Heart left ventricle (tissue), 16 donors: ENCODE measurements around the gene CYYR1. TPM values are rescaled to one million over a fixed set of nuclear protein-coding genes. Genes with fewer than 3 reads are reported as not detected.

Experiments used
- ATAC-seq, 4 donors: fragments of 200-7000 bp; cut with Tn5 transposase; one replicate each; pipeline ENCODE4 v1.9.1; 2020 to 2022; ENCODE audit warnings: moderate library complexity in 4 of 4, mild to moderate bottlenecking in 3 of 4, moderate number of reproducible peaks in 1 of 4
- DNase-seq, 5 donors: peaks; one replicate each; pipeline ENCODE4 v3.0.0-alpha.2; 2020
- H3K27ac ChIP-seq, 12 donors: fragments of 200-600 bp; sonication (generic) in 4 of 12; one replicate each; pipeline versions ENCODE4 v1.5.0 to v1.8.0; 2016 to 2022; ENCODE audit warnings: mild to moderate bottlenecking in 2 of 12
- H3K27me3 ChIP-seq, 9 donors: fragments of 200-600 bp; sonication (generic) in 2 of 9; one replicate each; pipeline versions ENCODE4 v1.5.1 to v1.8.0; 2016 to 2022; ENCODE audit warnings: mild to moderate bottlenecking in 3 of 9
- H3K36me3 ChIP-seq, 9 donors: fragments of 200-600 bp; sonication (generic) in 2 of 9; one replicate each; pipeline versions ENCODE4 v1.5.0 to v1.8.0; 2018 to 2022; ENCODE audit warnings: mild to moderate bottlenecking in 2 of 9
- H3K4me1 ChIP-seq, 12 donors: fragments of 200-600 bp; sonication (generic) in 4 of 12; one replicate each; pipeline versions ENCODE4 v1.5.0 to v1.8.0; 2016 to 2022; ENCODE audit warnings: mild to moderate bottlenecking in 3 of 12
- H3K4me3 ChIP-seq, 12 donors: fragments of 200-600 bp; sonication (generic) in 4 of 12; one replicate each; pipeline versions ENCODE4 v1.5.0 to v1.8.0; 2017 to 2022; ENCODE audit warnings: mild to moderate bottlenecking in 9 of 12, moderate library complexity in 4 of 12
- H3K9me3 ChIP-seq, 12 donors: fragments of 200-600 bp; sonication (generic) in 4 of 12; one replicate each; pipeline versions ENCODE4 v1.5.0 to v1.8.0; 2016 to 2022; ENCODE audit warnings: mild to moderate bottlenecking in 1 of 12
- POLR2A ChIP-seq, 2 donors: fragments of 450-650 bp; IDR thresholded peaks; one replicate each; pipeline ENCODE4 v1.6.1; 2017; ENCODE audit warnings: antibody characterized with exemption in 2 of 2, mild to moderate bottlenecking in 2 of 2, moderate library complexity in 2 of 2
- WGBS, 4 donors: extraction: QIAGEN DNeasy Blood & Tissue Kit in 2 of 4; methylation state at CpG; one replicate each; pipeline versions ENCODE4 v1.1.5 to v1.1.7; 2013 to 2018; 5-methylcytosine and 5-hydroxymethylcytosine counted together
- intact Hi-C, 10 donors: fragments of 100-400 bp; cut with DNase I; formaldehyde crosslinking; loops; one replicate each; pipeline versions ENCODE4 v1.11.1 to v1.14.2; 2022
- polyA plus RNA-seq, 2 donors: library from polyadenylated mRNA; stranded (reverse); fragments of 200-250 nt; gene quantifications; one replicate each; pipeline ENCODE4 v1.2.3, GENCODE V29; 2013
- total RNA-seq, 9 donors: library from RNA; depleted of rRNA in 2 of 9; stranded (reverse); fragments of >200 nt in 2 of 9; fragmentation: NEBNext Ultra II Directional in 3 of 9; extraction: Animal tissue kit (Norgen Biotek cat#: 25700) in 3 of 9; gene quantifications; one replicate each; pipeline versions ENCODE4 v1.1.0 to v1.2.4, GENCODE V29; 2016 to 2023
- TF ChIP-seq, protein P1 (sequence below), 12 donors: fragments of 200-600 bp; sonication (generic) in 4 of 12; IDR thresholded peaks; one replicate each; pipeline versions ENCODE4 v1.5.0 to v1.8.0; 2018 to 2022; ENCODE audit warnings: antibody characterized with exemption in 12 of 12, mild to moderate bottlenecking in 5 of 12
- donor health status: ischemic (EF 13 %, LVEDD 7.1; RV severe dilation, severe dysfunction).
- donor health status: healthy with polysubstance abuse.
- donor health status: DM: no; HTN: yes; CAD: no.
- donor health status: DM: no; HTN: no; CAD: no.
- donor health status: ischemic (EF 25% LVEDD 6.9; RV normal size, moderate dysfunction).
- donor health status: ischemic (EF 25% LVEDD 5.7; RV mildly dilated, moderate dysfunction).
- donor health status: healthy.
- donor health status: DM: yes; HTN: yes; CAD: no.
- donor health status: ischemic (EF 35%, LVEDD 5.7; RV mildly dilated, moderate dysfunction).
- donor health status: nonischemic (EF 11% LVEDD 7.7; RV severe dilation, severe dysfunction).
- donor health status: DM: yes; HTN: yes; CAD: no.
- donor health status: PGD.
- donor health status: ischemic (EF 29% LVEDD 5.4; RV normal size, mild dysfunction).
- donor health status: nonischemic (EF 23%, LVEDD 6.1; RV moderate dilation, normal function).

Gene CYYR1
- total and polyA plus RNA-seq, 11 donors: 12.1 to 37.6 (median 17.2) TPM

DNA sequence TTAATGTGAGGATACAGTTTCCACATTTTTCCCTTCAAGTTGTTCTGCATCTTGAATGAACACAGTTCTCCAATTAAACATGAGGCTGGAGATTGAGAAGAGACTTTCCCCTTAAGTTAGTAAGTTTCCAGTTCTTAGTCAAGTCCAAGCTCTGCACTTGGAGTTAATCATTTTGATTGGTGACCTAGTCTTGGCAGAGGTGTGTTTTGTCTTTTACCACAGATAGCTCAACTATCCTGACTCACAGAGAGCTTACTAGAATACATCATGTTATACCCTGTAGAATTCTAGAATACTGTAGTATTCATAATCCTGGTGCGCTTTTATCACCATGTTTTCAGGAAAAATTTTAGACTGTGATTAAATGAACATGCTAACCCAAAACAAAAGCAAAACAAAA, 129.2 kb downstream of the CYYR1 start:
- H3K4me3 ChIP-seq: no peak overlapping the region
- TF ChIP-seq, protein P1, sequence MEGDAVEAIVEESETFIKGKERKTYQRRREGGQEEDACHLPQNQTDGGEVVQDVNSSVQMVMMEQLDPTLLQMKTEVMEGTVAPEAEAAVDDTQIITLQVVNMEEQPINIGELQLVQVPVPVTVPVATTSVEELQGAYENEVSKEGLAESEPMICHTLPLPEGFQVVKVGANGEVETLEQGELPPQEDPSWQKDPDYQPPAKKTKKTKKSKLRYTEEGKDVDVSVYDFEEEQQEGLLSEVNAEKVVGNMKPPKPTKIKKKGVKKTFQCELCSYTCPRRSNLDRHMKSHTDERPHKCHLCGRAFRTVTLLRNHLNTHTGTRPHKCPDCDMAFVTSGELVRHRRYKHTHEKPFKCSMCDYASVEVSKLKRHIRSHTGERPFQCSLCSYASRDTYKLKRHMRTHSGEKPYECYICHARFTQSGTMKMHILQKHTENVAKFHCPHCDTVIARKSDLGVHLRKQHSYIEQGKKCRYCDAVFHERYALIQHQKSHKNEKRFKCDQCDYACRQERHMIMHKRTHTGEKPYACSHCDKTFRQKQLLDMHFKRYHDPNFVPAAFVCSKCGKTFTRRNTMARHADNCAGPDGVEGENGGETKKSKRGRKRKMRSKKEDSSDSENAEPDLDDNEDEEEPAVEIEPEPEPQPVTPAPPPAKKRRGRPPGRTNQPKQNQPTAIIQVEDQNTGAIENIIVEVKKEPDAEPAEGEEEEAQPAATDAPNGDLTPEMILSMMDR (IDR thresholded peaks at IDR 0.05): no peak
- TF ChIP-seq POLR2A (IDR thresholded peaks at IDR 0.05): no peak
- DNase-seq (no peak), ATAC-seq (no peak)
- peaks cover 0 to 6% (median 0%) of the 10 kb centered on the region in 12 donors for H3K4me1 ChIP-seq
- H3K9me3 ChIP-seq: peaks cover 0 to 6% (median 0%) of the 10 kb centered on the region in 12 donors
- no peaks in the 10 kb centered on the region for H3K36me3 ChIP-seq
- no peaks in the 10 kb centered on the region for H3K27me3 ChIP-seq
- intact Hi-C loops: no loop called here
- H3K27ac ChIP-seq: no peak overlapping the region
- 98 to 100% (median 99%) methylated on average over 1 of the region's 1 CpG for WGBS, 4 donors

DNA sequence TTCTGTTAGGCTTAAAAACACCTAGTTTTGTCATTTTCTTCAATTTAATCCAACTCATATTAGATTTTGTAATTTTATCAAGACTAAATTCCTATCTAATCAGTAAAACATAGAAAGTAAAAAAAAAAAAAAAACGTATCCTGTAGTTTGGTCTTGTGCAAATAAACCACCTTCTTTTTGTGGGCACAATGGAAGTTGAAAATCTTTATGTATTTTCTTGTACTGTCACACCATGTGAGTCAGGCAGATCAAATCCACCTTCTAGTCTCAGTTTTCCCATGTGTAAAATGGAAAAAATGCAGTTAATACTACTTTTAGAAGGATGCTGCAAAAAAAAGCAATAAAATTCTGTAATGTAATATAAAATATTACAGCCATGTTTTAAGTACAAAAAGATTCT, 129.8 kb downstream of the CYYR1 start:
- H3K36me3 ChIP-seq: no peaks in the 10 kb centered on the region
- ATAC-seq (no peak), DNase-seq (no peak)
- intact Hi-C loops: no loop called here
- no peaks in the 10 kb centered on the region for H3K27me3 ChIP-seq
- no peak overlapping the region for H3K4me3 ChIP-seq
- WGBS, 4 donors: 49 to 67% (median 67%) methylated on average over 1 of the region's 1 CpG
- TF ChIP-seq, protein P1 (IDR thresholded peaks at IDR 0.05): no peak
- no peak for TF ChIP-seq POLR2A (IDR thresholded peaks at IDR 0.05)
- no peak overlapping the region for H3K27ac ChIP-seq
- peaks cover 0 to 6% (median 0%) of the 10 kb centered on the region in 12 donors for H3K4me1 ChIP-seq
- H3K9me3 ChIP-seq: peaks cover 0 to 6% (median 0%) of the 10 kb centered on the region in 12 donors

DNA sequence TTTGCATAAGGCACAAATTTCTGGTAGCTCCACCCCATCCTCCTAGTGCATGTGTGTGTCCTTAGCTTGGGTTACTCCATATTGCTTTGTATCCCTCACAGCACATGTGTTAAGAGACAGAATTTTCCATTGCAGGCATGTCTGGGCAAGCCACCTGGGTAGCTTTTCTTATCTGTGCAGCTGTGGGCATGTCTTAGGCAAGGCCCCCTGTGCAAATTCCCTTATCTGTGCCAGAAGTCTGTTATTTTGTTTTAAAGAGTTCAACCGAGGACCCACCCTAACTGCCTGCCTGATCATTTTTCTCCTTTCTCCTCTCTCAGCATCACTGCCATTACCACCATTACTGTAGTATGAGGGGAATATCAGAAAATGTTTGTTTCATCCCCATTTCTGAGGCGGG, 131.9 kb downstream of the CYYR1 start:
- no peak for DNase-seq
- no peak overlapping the region for H3K27ac ChIP-seq
- H3K27me3 ChIP-seq: no peaks in the 10 kb centered on the region
- peaks cover 0 to 6% (median 0%) of the 10 kb centered on the region in 12 donors for H3K4me1 ChIP-seq
- WGBS, 4 donors: 88 to 94% (median 89%) methylated on average over 2 of the region's 2 CpGs
- no peaks in the 10 kb centered on the region for H3K36me3 ChIP-seq
- intact Hi-C loops: no loop called here
- TF ChIP-seq POLR2A (IDR thresholded peaks at IDR 0.05): no peak
- TF ChIP-seq, protein P1 (IDR thresholded peaks at IDR 0.05): no peak
- no peak overlapping the region for H3K4me3 ChIP-seq
- no peak for ATAC-seq
- peaks cover 0 to 6% (median 0%) of the 10 kb centered on the region in 12 donors for H3K9me3 ChIP-seq

DNA sequence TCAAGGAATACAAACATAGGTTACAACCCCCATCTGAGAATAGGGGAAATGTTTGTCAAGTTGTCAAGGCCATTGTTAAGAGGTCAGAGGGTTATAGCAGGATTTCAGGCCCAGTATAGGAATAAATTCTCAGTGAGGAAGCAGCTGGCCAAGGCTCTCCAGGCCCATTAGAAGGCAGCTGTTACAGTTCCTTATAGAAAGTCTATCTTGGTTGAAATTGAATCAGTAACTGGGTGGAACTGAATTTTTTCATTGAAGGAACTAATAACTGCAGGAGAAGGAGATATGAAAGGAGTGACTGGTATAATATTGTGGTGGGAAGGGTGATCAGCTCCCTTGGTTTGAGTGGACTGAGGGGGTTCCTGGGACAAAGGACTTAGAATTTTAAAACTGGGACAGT, 134.1 kb downstream of the CYYR1 start:
- ATAC-seq (no peak), DNase-seq (no peak)
- no peaks in the 10 kb centered on the region for H3K27me3 ChIP-seq
- no peaks in the 10 kb centered on the region for H3K4me1 ChIP-seq
- H3K4me3 ChIP-seq: no peak overlapping the region
- no peak overlapping the region for H3K27ac ChIP-seq
- TF ChIP-seq, protein P1 (IDR thresholded peaks at IDR 0.05): no peak
- TF ChIP-seq POLR2A (IDR thresholded peaks at IDR 0.05): no peak
- H3K36me3 ChIP-seq: no peaks in the 10 kb centered on the region
- H3K9me3 ChIP-seq: peaks cover 0 to 6% (median 0%) of the 10 kb centered on the region in 12 donors
- intact Hi-C loops: no loop called here
